Heart left ventricle (tissue), 16 donors: ENCODE data around the gene CDS1. TPM values are rescaled to one million over a fixed set of nuclear protein-coding genes. Genes with fewer than 3 reads are reported as not detected.

Experiments
- ATAC-seq, 4 donors: fragments of 200-7000 bp; cut with Tn5 transposase; one replicate each; pipeline ENCODE4 v1.9.1; 2020 to 2022; ENCODE audit warnings: moderate library complexity in 4 of 4, mild to moderate bottlenecking in 3 of 4, moderate number of reproducible peaks in 1 of 4
- DNase-seq, 5 donors: peaks; one replicate each; pipeline ENCODE4 v3.0.0-alpha.2; 2020
- H3K27ac ChIP-seq, 12 donors: fragments of 200-600 bp; sonication (generic) in 4 of 12; one replicate each; pipeline versions ENCODE4 v1.5.0 to v1.8.0; 2016 to 2022; ENCODE audit warnings: mild to moderate bottlenecking in 2 of 12
- H3K27me3 ChIP-seq, 9 donors: fragments of 200-600 bp; sonication (generic) in 2 of 9; one replicate each; pipeline versions ENCODE4 v1.5.1 to v1.8.0; 2016 to 2022; ENCODE audit warnings: mild to moderate bottlenecking in 3 of 9
- H3K36me3 ChIP-seq, 9 donors: fragments of 200-600 bp; sonication (generic) in 2 of 9; one replicate each; pipeline versions ENCODE4 v1.5.0 to v1.8.0; 2018 to 2022; ENCODE audit warnings: mild to moderate bottlenecking in 2 of 9
- H3K4me1 ChIP-seq, 12 donors: fragments of 200-600 bp; sonication (generic) in 4 of 12; one replicate each; pipeline versions ENCODE4 v1.5.0 to v1.8.0; 2016 to 2022; ENCODE audit warnings: mild to moderate bottlenecking in 3 of 12
- H3K4me3 ChIP-seq, 12 donors: fragments of 200-600 bp; sonication (generic) in 4 of 12; one replicate each; pipeline versions ENCODE4 v1.5.0 to v1.8.0; 2017 to 2022; ENCODE audit warnings: mild to moderate bottlenecking in 9 of 12, moderate library complexity in 4 of 12
- H3K9me3 ChIP-seq, 12 donors: fragments of 200-600 bp; sonication (generic) in 4 of 12; one replicate each; pipeline versions ENCODE4 v1.5.0 to v1.8.0; 2016 to 2022; ENCODE audit warnings: mild to moderate bottlenecking in 1 of 12
- POLR2A ChIP-seq, 2 donors: fragments of 450-650 bp; IDR thresholded peaks; one replicate each; pipeline ENCODE4 v1.6.1; 2017; ENCODE audit warnings: antibody characterized with exemption in 2 of 2, mild to moderate bottlenecking in 2 of 2, moderate library complexity in 2 of 2
- WGBS, 4 donors: extraction: QIAGEN DNeasy Blood & Tissue Kit in 2 of 4; methylation state at CpG; one replicate each; pipeline versions ENCODE4 v1.1.5 to v1.1.7; 2013 to 2018; 5-methylcytosine and 5-hydroxymethylcytosine counted together
- intact Hi-C, 10 donors: fragments of 100-400 bp; cut with DNase I; formaldehyde crosslinking; loops; one replicate each; pipeline versions ENCODE4 v1.11.1 to v1.14.2; 2022
- polyA plus RNA-seq, 2 donors: library from polyadenylated mRNA; stranded (reverse); fragments of 200-250 nt; gene quantifications; one replicate each; pipeline ENCODE4 v1.2.3, GENCODE V29; 2013
- total RNA-seq, 9 donors: library from RNA; depleted of rRNA in 2 of 9; stranded (reverse); fragments of >200 nt in 2 of 9; fragmentation: NEBNext Ultra II Directional in 3 of 9; extraction: Animal tissue kit (Norgen Biotek cat#: 25700) in 3 of 9; gene quantifications; one replicate each; pipeline versions ENCODE4 v1.1.0 to v1.2.4, GENCODE V29; 2016 to 2023
- TF ChIP-seq, protein P1 (sequence below), 12 donors: fragments of 200-600 bp; sonication (generic) in 4 of 12; IDR thresholded peaks; one replicate each; pipeline versions ENCODE4 v1.5.0 to v1.8.0; 2018 to 2022; ENCODE audit warnings: antibody characterized with exemption in 12 of 12, mild to moderate bottlenecking in 5 of 12
- donor health status: ischemic (EF 13 %, LVEDD 7.1; RV severe dilation, severe dysfunction).
- donor health status: healthy with polysubstance abuse.
- donor health status: DM: no; HTN: yes; CAD: no.
- donor health status: DM: no; HTN: no; CAD: no.
- donor health status: ischemic (EF 25% LVEDD 6.9; RV normal size, moderate dysfunction).
- donor health status: ischemic (EF 25% LVEDD 5.7; RV mildly dilated, moderate dysfunction).
- donor health status: healthy.
- donor health status: DM: yes; HTN: yes; CAD: no.
- donor health status: ischemic (EF 35%, LVEDD 5.7; RV mildly dilated, moderate dysfunction).
- donor health status: nonischemic (EF 11% LVEDD 7.7; RV severe dilation, severe dysfunction).
- donor health status: DM: yes; HTN: yes; CAD: no.
- donor health status: PGD.
- donor health status: ischemic (EF 29% LVEDD 5.4; RV normal size, mild dysfunction).
- donor health status: nonischemic (EF 23%, LVEDD 6.1; RV moderate dilation, normal function).

Gene CDS1
- total and polyA plus RNA-seq, 11 donors: 0.15 to 1.7 (median 0.44) TPM

DNA sequence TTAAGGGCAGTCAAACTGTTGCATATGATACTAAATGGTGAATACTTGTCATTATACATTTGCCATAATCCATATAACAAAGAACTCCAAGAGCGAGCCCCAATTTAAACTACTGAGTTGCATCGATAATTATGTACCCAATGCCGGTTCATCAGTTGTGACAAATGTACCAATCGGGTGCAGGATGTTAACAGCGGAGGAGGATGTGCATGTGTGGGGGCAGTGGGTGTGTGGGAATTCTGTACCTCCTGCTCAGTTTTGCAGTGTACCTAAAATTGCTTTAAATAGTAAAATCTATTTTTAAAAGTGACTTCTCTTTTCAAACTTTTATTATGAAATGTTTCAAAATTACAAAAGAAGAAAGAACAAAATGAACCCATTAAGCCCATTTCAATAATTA lies 20.8 kb upstream of the CDS1 start:
- H3K4me3 ChIP-seq: no peak overlapping the region
- 90 to 93% (median 93%) methylated on average over 5 of the region's 5 CpGs for WGBS, 4 donors
- no peaks in the 10 kb centered on the region for H3K4me1 ChIP-seq
- H3K27me3 ChIP-seq: peaks cover 0 to 7% (median 0%) of the 10 kb centered on the region in 9 donors
- no peak for TF ChIP-seq POLR2A (IDR thresholded peaks at IDR 0.05)
- TF ChIP-seq, protein P1, sequence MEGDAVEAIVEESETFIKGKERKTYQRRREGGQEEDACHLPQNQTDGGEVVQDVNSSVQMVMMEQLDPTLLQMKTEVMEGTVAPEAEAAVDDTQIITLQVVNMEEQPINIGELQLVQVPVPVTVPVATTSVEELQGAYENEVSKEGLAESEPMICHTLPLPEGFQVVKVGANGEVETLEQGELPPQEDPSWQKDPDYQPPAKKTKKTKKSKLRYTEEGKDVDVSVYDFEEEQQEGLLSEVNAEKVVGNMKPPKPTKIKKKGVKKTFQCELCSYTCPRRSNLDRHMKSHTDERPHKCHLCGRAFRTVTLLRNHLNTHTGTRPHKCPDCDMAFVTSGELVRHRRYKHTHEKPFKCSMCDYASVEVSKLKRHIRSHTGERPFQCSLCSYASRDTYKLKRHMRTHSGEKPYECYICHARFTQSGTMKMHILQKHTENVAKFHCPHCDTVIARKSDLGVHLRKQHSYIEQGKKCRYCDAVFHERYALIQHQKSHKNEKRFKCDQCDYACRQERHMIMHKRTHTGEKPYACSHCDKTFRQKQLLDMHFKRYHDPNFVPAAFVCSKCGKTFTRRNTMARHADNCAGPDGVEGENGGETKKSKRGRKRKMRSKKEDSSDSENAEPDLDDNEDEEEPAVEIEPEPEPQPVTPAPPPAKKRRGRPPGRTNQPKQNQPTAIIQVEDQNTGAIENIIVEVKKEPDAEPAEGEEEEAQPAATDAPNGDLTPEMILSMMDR (IDR thresholded peaks at IDR 0.05): no peak
- no peaks in the 10 kb centered on the region for H3K36me3 ChIP-seq
- no peak for DNase-seq
- H3K9me3 ChIP-seq: no peaks in the 10 kb centered on the region
- intact Hi-C loops: no loop called here
- H3K27ac ChIP-seq: no peak overlapping the region
- ATAC-seq: no peak

DNA sequence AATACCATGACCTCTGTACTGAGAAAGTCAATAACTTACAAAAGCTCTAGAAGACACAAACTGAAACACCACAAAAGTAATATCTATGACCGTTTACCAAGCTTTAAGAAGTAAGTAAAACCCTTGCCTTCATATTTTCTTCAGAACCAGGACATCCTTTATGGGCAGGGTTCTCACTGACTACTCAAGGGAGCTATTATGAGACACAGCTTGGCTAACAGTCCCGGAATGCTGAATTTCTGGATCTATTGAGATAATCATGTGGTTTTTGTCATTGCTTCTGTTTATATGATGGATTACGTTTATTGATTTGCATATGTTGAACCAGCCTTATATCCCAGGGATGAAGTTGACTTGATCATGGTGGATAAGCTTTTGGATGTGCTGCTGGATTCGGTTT lies 19.9 kb upstream of the CDS1 start:
- DNase-seq (no peak), ATAC-seq (no peak)
- Histone ChIP-seq H3K27ac (no peak overlapping the region), H3K27me3 (peaks cover 0 to 7% (median 0%) of the 10 kb centered on the region in 9 donors), H3K36me3 (no peaks in the 10 kb centered on the region), H3K4me3 (no peak overlapping the region), H3K9me3 (no peaks in the 10 kb centered on the region), H3K4me1 (no peaks in the 10 kb centered on the region)
- intact Hi-C loops: no loop called here
- TF ChIP-seq, protein P1 (IDR thresholded peaks at IDR 0.05): no peak
- no peak for TF ChIP-seq POLR2A (IDR thresholded peaks at IDR 0.05)
- WGBS, 4 donors: 73 to 79% (median 75%) methylated on average over 4 of the region's 4 CpGs

DNA sequence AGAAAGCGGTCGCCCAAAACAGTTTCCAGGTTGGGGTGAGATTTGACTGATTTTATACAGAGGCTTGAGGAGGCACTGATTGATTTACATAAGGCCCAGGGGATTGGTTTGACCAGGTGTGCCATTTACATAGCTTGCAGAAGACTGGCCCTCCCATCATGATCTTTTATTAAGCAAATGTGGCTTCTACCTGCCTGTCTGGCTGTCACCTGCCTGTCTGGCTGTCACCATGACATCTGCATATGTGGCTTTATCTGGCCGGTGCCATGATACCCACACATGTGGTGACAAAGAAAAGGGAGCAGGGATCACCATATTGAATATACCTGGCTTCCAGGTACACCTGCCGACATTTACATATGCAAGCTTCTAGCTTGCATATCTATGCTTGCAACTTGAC lies 17.0 kb upstream of the CDS1 start:
- Histone ChIP-seq H3K27me3 (peaks cover 0 to 10% (median 0%) of the 10 kb centered on the region in 9 donors), H3K27ac (no peak overlapping the region), H3K4me1 (no peaks in the 10 kb centered on the region), H3K36me3 (no peaks in the 10 kb centered on the region), H3K9me3 (no peaks in the 10 kb centered on the region), H3K4me3 (no peak overlapping the region)
- no peak for DNase-seq
- no peak for ATAC-seq
- WGBS, 4 donors: 88 to 94% (median 90%) methylated on average over 4 of the region's 4 CpGs
- TF ChIP-seq POLR2A (IDR thresholded peaks at IDR 0.05): no peak
- TF ChIP-seq, protein P1 (IDR thresholded peaks at IDR 0.05): no peak
- intact Hi-C loops: no loop called here

DNA sequence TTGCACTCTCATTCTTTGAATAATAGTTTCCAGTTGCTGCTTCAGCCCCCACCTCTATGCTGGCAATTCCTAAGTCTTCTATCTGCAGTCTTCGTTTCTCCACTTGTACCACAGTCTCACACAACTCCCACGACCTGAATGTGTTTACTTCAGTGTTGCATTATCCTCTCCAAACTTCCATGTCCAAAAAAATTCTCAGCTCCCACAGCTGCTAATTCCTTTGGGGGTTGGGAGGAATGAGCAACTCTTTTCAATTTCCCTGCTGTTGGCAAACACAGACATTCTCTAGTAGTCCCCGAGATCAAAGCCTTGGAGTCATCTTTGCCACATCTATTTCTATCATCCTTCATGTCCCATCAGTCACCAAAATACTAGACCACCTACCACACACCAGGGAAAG lies 14.4 kb upstream of the CDS1 start:
- no peak overlapping the region for H3K27ac ChIP-seq
- peaks cover 0 to 10% (median 0%) of the 10 kb centered on the region in 9 donors for H3K27me3 ChIP-seq
- peaks cover 0 to 6% (median 0%) of the 10 kb centered on the region in 12 donors for H3K4me1 ChIP-seq
- no peaks in the 10 kb centered on the region for H3K36me3 ChIP-seq
- H3K4me3 ChIP-seq: no peak overlapping the region
- DNase-seq (no peak), ATAC-seq (no peak)
- 40 to 53% (median 46%) methylated on average over 3 of the region's 3 CpGs for WGBS, 4 donors
- intact Hi-C loops: no loop called here
- TF ChIP-seq, protein P1 (IDR thresholded peaks at IDR 0.05): no peak
- no peak for TF ChIP-seq POLR2A (IDR thresholded peaks at IDR 0.05)
- no peaks in the 10 kb centered on the region for H3K9me3 ChIP-seq
